Activated CD4-positive, alpha-beta T cell treated with anti-CD3 and anti-CD28 coated beads, Interleukin-2, amount 10 ng/mL, durations not matched to agents 7 days and 5 days (primary cell): ENCODE results near the gene SLC16A7. TPM values are rescaled to one million over a fixed set of nuclear protein-coding genes. Genes with fewer than 3 reads are reported as not detected.

Experiments
- CTCF ChIA-PET: fragments of 350-600 bp; sonication (Branson Sonifier 250); formaldehyde crosslinking; loops from one replicate; lab custom pipeline; 2021; ENCODE audit warnings: antibody characterized with exemption; lab: Charles Lee
- POLR2A ChIA-PET: fragments of 350-600 bp; sonication (Branson Sonifier 250); formaldehyde crosslinking; loops from one replicate; lab custom pipeline; 2021; ENCODE audit warnings: antibody characterized with exemption; lab: Charles Lee
- DNase-seq: peaks from one replicate; pipeline ENCODE4 v3.0.0-alpha.2; 2020
- H3K27ac Mint-ChIP-seq: one replicate; pipeline ENCODE4 v1.8.0; 2021; ENCODE audit warnings: mild to moderate bottlenecking, moderate library complexity, mixed read lengths
- H3K27me3 Mint-ChIP-seq: one replicate; pipeline ENCODE4 v1.8.0; 2021; ENCODE audit warnings: mixed read lengths
- H3K36me3 Mint-ChIP-seq: one replicate; pipeline ENCODE4 v1.8.0; 2021; ENCODE audit warnings: low read depth, mixed read lengths
- H3K4me1 Mint-ChIP-seq: one replicate; pipeline ENCODE4 v1.8.0; 2021; ENCODE audit warnings: mixed read lengths
- H3K4me3 Mint-ChIP-seq: one replicate; pipeline ENCODE4 v1.8.0; 2021; ENCODE audit warnings: mild to moderate bottlenecking, moderate library complexity, mixed read lengths
- H3K9me3 Mint-ChIP-seq: one replicate; pipeline ENCODE4 v1.8.0; 2021; ENCODE audit warnings: mixed read lengths
- total RNA-seq, 2 experiments: library from RNA; stranded (reverse); gene quantifications; one replicate each; pipeline ENCODE4 v1.2.3, GENCODE V29; 2021

SLC16A7 gene
- total RNA-seq, 2 experiments from 2014 or later = 41.9 to 46.7 TPM

DNA sequence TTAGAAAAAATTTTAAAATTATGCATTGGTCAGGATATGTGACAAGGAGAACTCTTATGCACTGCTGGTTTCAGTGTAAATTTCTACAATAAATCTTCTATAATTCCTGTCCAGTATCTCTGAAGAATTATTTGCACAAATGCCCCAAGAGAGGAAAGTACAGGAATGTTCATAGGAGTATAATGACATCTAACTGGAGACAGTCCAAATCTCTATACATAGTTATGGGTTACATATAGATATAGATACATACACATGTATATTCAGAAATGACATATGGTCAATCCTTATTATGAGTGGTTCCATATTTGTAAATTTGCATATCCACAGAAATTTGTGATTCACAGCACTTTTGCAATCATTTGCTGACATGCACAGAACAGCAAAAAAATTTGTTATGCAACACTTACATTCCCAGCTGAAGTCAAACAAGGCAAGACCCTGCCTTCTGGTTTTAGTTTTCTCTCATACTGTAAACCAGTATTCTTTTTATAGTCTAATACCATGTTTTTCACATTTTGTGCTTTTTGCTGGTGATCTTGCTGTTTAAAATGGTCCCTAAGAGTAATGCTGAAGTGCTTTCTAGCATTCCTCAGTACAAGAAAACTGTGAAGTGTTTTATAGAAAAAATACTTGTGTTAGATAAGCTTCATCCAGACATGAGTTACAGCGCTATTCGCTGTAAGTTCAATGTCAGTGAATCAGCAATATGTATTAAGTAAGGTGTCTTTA, 103.8 kb downstream of the SLC16A7 start:
- CTCF ChIA-PET = no interaction called here

GRCh38 chr12:59700153-59700450, 104.3 kb downstream of the SLC16A7 start:
- ChIA-PET CTCF (no interaction called here), POLR2A (no interaction called here)
- H3K4me3 Mint-ChIP-seq = no peak overlapping the region
- no peak overlapping the region for H3K27ac Mint-ChIP-seq
- H3K9me3 Mint-ChIP-seq = no peaks in the 10 kb centered on the region
- H3K36me3 Mint-ChIP-seq = no peaks in the 10 kb centered on the region
- H3K4me1 Mint-ChIP-seq = no peaks in the 10 kb centered on the region
- no peak for DNase-seq
- no peaks in the 10 kb centered on the region for H3K27me3 Mint-ChIP-seq

More for the DNA sequence above, 103.8 kb downstream of the SLC16A7 start:
- H3K4me3 Mint-ChIP-seq = no peak overlapping the region
- no peaks in the 10 kb centered on the region for H3K36me3 Mint-ChIP-seq
- H3K27me3 Mint-ChIP-seq = no peaks in the 10 kb centered on the region
- POLR2A ChIA-PET = no interaction called here
- DNase-seq = no peak
- H3K4me1 Mint-ChIP-seq = no peaks in the 10 kb centered on the region
- no peaks in the 10 kb centered on the region for H3K9me3 Mint-ChIP-seq
- no peak overlapping the region for H3K27ac Mint-ChIP-seq

DNA sequence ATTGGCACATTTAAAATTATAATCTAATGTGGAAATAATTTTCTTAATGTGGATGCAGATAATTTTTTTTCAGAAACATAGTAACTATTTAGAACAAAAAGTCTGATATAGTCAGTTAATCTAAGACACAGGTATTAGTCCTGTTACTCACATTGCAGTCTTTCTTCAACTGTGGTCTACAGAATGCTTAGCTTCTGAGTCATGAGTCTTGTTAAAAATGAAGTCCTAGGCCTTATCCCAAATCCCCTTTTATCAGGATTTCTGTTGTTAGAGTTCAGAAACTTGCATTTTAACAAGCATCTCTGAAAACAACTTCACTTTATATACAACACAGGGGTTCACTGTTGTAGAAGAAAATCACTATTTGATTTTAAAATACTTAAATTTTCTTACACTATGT, 112.2 kb downstream of the SLC16A7 start:
- no peak overlapping the region for H3K4me3 Mint-ChIP-seq
- peaks cover 14% of the 10 kb centered on the region for H3K36me3 Mint-ChIP-seq
- ChIA-PET POLR2A (no interaction called here), CTCF (no interaction called here)
- no peaks in the 10 kb centered on the region for H3K27me3 Mint-ChIP-seq
- no peak overlapping the region for H3K27ac Mint-ChIP-seq
- H3K9me3 Mint-ChIP-seq = no peaks in the 10 kb centered on the region
- no peak for DNase-seq
- no peaks in the 10 kb centered on the region for H3K4me1 Mint-ChIP-seq

DNA sequence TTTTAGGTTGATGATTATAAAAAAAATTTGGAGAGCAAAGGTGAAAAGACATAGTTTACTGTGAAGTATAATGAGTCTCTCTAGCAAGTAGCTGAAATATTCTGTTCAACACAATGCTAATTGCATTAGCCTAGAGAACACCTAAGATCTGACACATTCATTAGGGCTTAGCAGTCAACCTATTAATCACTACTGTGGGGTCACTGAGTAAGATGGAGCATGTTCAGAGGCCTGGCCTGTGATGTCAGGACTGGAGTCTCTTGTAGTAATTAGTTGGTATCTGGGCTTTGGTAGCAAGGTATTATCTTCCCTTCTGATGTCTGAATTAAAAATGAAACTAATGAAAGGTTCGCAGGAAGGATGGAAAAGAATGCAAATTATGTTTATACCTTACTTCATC, 112.7 kb downstream of the SLC16A7 start:
- DNase-seq = no peak
- Mint-ChIP-seq H3K4me1 (no peaks in the 10 kb centered on the region), H3K9me3 (no peaks in the 10 kb centered on the region)

GRCh38 chr12:59710004-59710628, 114.3 kb downstream of the SLC16A7 start:
- H3K4me3 Mint-ChIP-seq = no peak overlapping the region
- no peaks in the 10 kb centered on the region for H3K9me3 Mint-ChIP-seq
- peaks cover 26% of the 10 kb centered on the region for H3K36me3 Mint-ChIP-seq
- POLR2A ChIA-PET = interaction anchor here (0.6 kb wide), 1 partner anchor 10 kb away, joined by 3 read pairs; no protein-coding TSS in a partner anchor
- H3K4me1 Mint-ChIP-seq = peaks cover 2% of the 10 kb centered on the region
- CTCF ChIA-PET = no interaction called here
- no peak for DNase-seq
- no peaks in the 10 kb centered on the region for H3K27me3 Mint-ChIP-seq
- H3K27ac Mint-ChIP-seq = no peak overlapping the region

More for the DNA sequence above, 112.7 kb downstream of the SLC16A7 start:
- no peaks in the 10 kb centered on the region for H3K27me3 Mint-ChIP-seq
- no peak overlapping the region for H3K4me3 Mint-ChIP-seq
- CTCF ChIA-PET = no interaction called here
- POLR2A ChIA-PET = no interaction called here
- peaks cover 15% of the 10 kb centered on the region for H3K36me3 Mint-ChIP-seq
- H3K27ac Mint-ChIP-seq = no peak overlapping the region

DNA sequence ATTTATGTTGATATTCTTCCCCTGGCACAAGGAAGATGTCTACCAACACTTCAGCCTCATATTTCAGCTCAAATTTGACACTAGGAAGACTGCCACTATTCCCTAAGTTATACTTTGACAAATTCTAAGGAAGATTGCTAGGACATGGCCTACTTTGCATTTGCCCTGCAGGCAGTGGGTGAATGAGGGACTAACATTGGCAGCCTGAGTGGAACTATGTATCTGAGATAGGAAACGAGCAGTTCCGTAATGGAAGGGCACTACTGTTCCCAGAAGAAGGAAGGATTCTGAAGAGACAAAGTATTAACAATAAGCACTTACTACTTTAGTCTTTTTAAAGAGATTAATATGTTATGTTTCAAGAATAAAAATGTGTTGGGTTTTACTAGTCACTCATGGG, 115.1 kb downstream of the SLC16A7 start:
- CTCF ChIA-PET = no interaction called here
- DNase-seq = no peak
- H3K27me3 Mint-ChIP-seq = no peaks in the 10 kb centered on the region
- H3K4me1 Mint-ChIP-seq = peaks cover 2% of the 10 kb centered on the region
- H3K4me3 Mint-ChIP-seq = no peak overlapping the region
- H3K27ac Mint-ChIP-seq = no peak overlapping the region
- peaks cover 27% of the 10 kb centered on the region for H3K36me3 Mint-ChIP-seq
- POLR2A ChIA-PET = no interaction called here
- no peaks in the 10 kb centered on the region for H3K9me3 Mint-ChIP-seq

DNA sequence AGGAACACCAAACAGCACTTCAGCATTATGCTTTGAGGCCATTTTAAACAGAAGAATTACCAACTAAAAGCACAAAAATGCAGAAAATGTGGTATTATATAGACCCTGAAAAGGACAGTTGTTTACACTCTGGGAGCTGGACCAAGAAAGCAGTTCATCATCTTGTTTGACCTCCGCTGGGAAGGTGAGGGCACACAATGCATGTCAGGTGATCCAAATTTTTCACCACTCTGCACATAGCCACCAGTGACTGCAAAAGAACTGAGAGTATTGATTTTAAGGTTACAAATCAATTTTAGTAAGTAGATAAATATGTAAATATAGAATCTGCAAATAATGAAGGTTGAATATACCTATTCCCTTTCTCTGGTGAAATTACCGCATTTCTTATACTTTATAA, 119.6 kb downstream of the SLC16A7 start:
- H3K4me1 Mint-ChIP-seq = peaks cover 4% of the 10 kb centered on the region
- DNase-seq = no peak
- ChIA-PET CTCF (interaction anchor here (0.6 to 1.2 kb wide), 2 partner anchors 15 to 472 kb away, joined by 3 read pairs; no protein-coding TSS in a partner anchor), POLR2A (no interaction called here)
- no peak overlapping the region for H3K4me3 Mint-ChIP-seq
- H3K27me3 Mint-ChIP-seq = no peaks in the 10 kb centered on the region
- no peak overlapping the region for H3K27ac Mint-ChIP-seq
- H3K9me3 Mint-ChIP-seq = no peaks in the 10 kb centered on the region
- H3K36me3 Mint-ChIP-seq = peaks cover 26% of the 10 kb centered on the region

DNA sequence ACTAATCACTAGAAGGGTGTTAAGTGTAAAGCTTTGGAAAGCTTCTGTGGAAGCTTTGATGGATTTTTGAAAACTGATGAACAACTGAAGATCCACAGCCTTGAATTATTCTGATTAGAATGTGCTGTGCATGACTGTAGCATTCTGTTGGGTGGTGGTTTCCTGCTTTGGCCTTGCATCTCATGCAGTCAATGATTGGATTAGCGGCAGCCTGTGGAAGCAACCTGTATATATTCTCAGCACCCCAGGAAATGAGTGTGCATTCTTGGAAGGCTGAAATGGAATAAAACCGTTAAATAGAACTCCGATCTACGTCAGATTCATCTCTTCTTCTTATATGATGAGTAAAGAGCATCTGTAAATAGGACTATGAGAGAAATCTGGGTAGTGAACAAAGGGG, 120.2 kb downstream of the SLC16A7 start:
- ChIA-PET POLR2A (no interaction called here), CTCF (interaction anchor here (0.6 kb wide), 1 partner anchor 473 kb away, joined by 3 read pairs; no protein-coding TSS in a partner anchor)
- DNase-seq = no peak

GRCh38 chr12:59717436-59717835, 121.6 kb downstream of the SLC16A7 start:
- H3K36me3 Mint-ChIP-seq = peaks cover 18% of the 10 kb centered on the region
- no peaks in the 10 kb centered on the region for H3K27me3 Mint-ChIP-seq
- no peak overlapping the region for H3K4me3 Mint-ChIP-seq
- CTCF ChIA-PET = no interaction called here
- no peak for DNase-seq
- H3K27ac Mint-ChIP-seq = no peak overlapping the region
- H3K9me3 Mint-ChIP-seq = no peaks in the 10 kb centered on the region
- H3K4me1 Mint-ChIP-seq = peaks cover 4% of the 10 kb centered on the region
- POLR2A ChIA-PET = no interaction called here

More for the DNA sequence above, 120.2 kb downstream of the SLC16A7 start:
- Mint-ChIP-seq H3K36me3 (peaks cover 26% of the 10 kb centered on the region), H3K27ac (no peak overlapping the region), H3K27me3 (no peaks in the 10 kb centered on the region), H3K4me1 (peaks cover 4% of the 10 kb centered on the region), H3K9me3 (no peaks in the 10 kb centered on the region), H3K4me3 (no peak overlapping the region)

GRCh38 chr12:59719701-59720100, 123.9 kb downstream of the SLC16A7 start:
- Mint-ChIP-seq H3K27me3 (no peaks in the 10 kb centered on the region), H3K4me1 (peaks cover 4% of the 10 kb centered on the region), H3K36me3 (peaks cover 7% of the 10 kb centered on the region), H3K27ac (no peak overlapping the region), H3K9me3 (no peaks in the 10 kb centered on the region), H3K4me3 (no peak overlapping the region)
- no peak for DNase-seq
- POLR2A ChIA-PET = no interaction called here
- CTCF ChIA-PET = no interaction called here

GRCh38 chr12:59723520-59723919, 127.7 kb downstream of the SLC16A7 start:
- Mint-ChIP-seq H3K4me1 (no peaks in the 10 kb centered on the region), H3K9me3 (no peaks in the 10 kb centered on the region), H3K27me3 (no peaks in the 10 kb centered on the region), H3K4me3 (no peak overlapping the region), H3K27ac (no peak overlapping the region), H3K36me3 (no peaks in the 10 kb centered on the region)
- DNase-seq = no peak
- ChIA-PET POLR2A (no interaction called here), CTCF (no interaction called here)

- Mint-ChIP-seq H3K9me3 (peaks cover under 1% of the 10 kb centered on the region), H3K27ac (no peak overlapping the region), H3K27me3 (no peaks in the 10 kb centered on the region), H3K4me3 (no peak overlapping the region), H3K4me1 (no peaks in the 10 kb centered on the region), H3K36me3 (no peaks in the 10 kb centered on the region)
- DNase-seq = no peak
- ChIA-PET POLR2A (no interaction called here), CTCF (no interaction called here)
These were observed 128.3 kb downstream of the SLC16A7 start for GRCh38 chr12:59724011-59724695.

DNA sequence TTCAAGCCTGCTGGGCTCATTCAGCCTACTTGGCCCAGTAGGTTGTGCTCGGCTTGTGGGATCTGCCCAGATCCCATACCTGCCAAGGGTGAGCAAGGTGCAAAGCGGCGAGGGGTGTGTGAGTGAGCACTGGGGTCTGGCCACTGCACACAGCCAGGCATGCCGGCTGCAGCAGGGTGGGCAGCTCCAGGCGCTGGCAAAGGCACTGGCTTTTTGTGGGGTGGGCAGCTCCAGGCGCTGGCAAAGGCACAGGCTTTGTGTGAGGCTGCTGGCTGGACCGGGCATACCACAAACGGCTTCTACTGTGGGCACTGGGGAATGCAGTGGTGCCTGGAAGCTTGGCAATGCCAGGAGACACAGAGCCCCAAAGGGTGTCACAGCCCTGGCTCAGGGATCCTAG, 137.4 kb downstream of the SLC16A7 start:
- Mint-ChIP-seq H3K4me1 (peaks cover 10% of the 10 kb centered on the region), H3K27ac (no peak overlapping the region), H3K36me3 (peaks cover 14% of the 10 kb centered on the region), H3K27me3 (no peaks in the 10 kb centered on the region), H3K4me3 (no peak overlapping the region), H3K9me3 (peaks cover 5% of the 10 kb centered on the region)
- ChIA-PET POLR2A (no interaction called here), CTCF (interaction anchor here (1.0 kb wide), 1 partner anchor 49 kb away, joined by 4 read pairs; no protein-coding TSS in a partner anchor)
- no peak for DNase-seq
